A549 (cell line): ENCODE measurements around the gene FBXO31. TPM values are rescaled to one million over a fixed set of nuclear protein-coding genes. Genes with fewer than 3 reads are reported as not detected.

Source experiments
- ATAC-seq, 2 experiments: fragments of 200-7000 bp in 1 of 2; fragments of >200 bp in 1 of 2; cut with Nextera tagmentation in 1 of 2; cut with Tn5 transposase in 1 of 2; 3 replicates each; pipeline versions ENCODE4 v1.8.0 to v1.9.1; 2018 to 2020; ENCODE audit warnings: mild to moderate bottlenecking in 1 of 2, moderate library complexity in 1 of 2
- CTCF ChIA-PET: fragments of 300-600 bp; sonication (Branson Sonifier 250); formaldehyde crosslinking; extraction: SDS; loops from one replicate; lab custom pipeline; 2021; ENCODE audit warnings: antibody characterized with exemption, inconsistent platforms; lab: Yijun Ruan, JAX
- POLR2A ChIA-PET: fragments of 350-600 bp; formaldehyde crosslinking; extraction: SDS; loops from one replicate; lab custom pipeline; 2021; ENCODE audit warnings: antibody characterized with exemption, inconsistent platforms; lab: Yijun Ruan, JAX
- DNase-seq, 2 experiments: peaks; one replicate each; pipeline versions ENCODE4 v3.0.0 to v3.0.0-alpha.2; 2011 to 2016; ENCODE audit warnings: low read depth in 1 of 2, low spot score in 1 of 2
- FAIRE-seq: peaks from 2 replicates; lab custom pipeline; 2011; peaks lifted over from hg19 to GRCh38; lab: Jason Lieb, UNC
- H3K27ac ChIP-seq, 2 experiments: fragments of >200 bp; sonication (Bioruptor Twin); formaldehyde crosslinking; 3 replicates each; pipeline ENCODE4 v1.5.1; 2016 to 2017
- H3K4me1 ChIP-seq: fragments of >200 bp; sonication (Bioruptor Twin); formaldehyde crosslinking; 3 replicates; pipeline ENCODE4 v1.6.1; 2016
- H3K4me2 ChIP-seq: fragments of >200 bp; sonication (Bioruptor Twin); formaldehyde crosslinking; 3 replicates; pipeline ENCODE4 v1.6.1; 2016
- H3K4me3 ChIP-seq: fragments of >200 bp; sonication (Bioruptor Twin); formaldehyde crosslinking; 3 replicates; pipeline ENCODE4 v1.5.1; 2016
- H3K9me3 ChIP-seq: fragments of >200 bp; sonication (Bioruptor Twin); formaldehyde crosslinking; 3 replicates; pipeline ENCODE4 v1.6.1; 2016
- CBX2 ChIP-seq: fragments of 200-600 bp; sonication (generic); IDR thresholded peaks from 2 replicates; pipeline ENCODE4 v1.6.1; 2016; ENCODE audit warnings: low read depth, mild to moderate bottlenecking, borderline replicate concordance
- CBX8 ChIP-seq: fragments of 200-600 bp; sonication (generic); IDR thresholded peaks from 2 replicates; pipeline ENCODE4 v1.6.1; 2016
- CHD2 ChIP-seq: fragments of 150-350 bp; IDR thresholded peaks from 2 replicates; pipeline ENCODE4 v1.6.1; 2014; ENCODE audit warnings: low read length; ENCODE audit not compliant: partially characterized antibody
- EP300 ChIP-seq, 2 experiments: fragments of >200 bp; sonication (Bioruptor Twin); formaldehyde crosslinking; IDR thresholded peaks; 2 replicates in 1 of 2; 3 replicates in 1 of 2; pipeline ENCODE4 v1.6.1; 2016 to 2017
- HDAC2 ChIP-seq: fragments of 200-600 bp; sonication (generic); IDR thresholded peaks from 2 replicates; pipeline ENCODE4 v1.6.1; 2016
- HOXA7 ChIP-seq: fragments of 250-450 bp; sonication (Bioruptor Pico); IDR thresholded peaks from 2 replicates; pipeline ENCODE4 v1.5.0; 2020; ENCODE audit warnings: mild to moderate bottlenecking, moderate library complexity
- JUNB ChIP-seq: fragments of >200 bp; sonication (Bioruptor Twin); formaldehyde crosslinking; IDR thresholded peaks from 2 replicates; pipeline ENCODE4 v1.6.1; 2016
- MYC ChIP-seq: IDR thresholded peaks from 2 replicates; pipeline ENCODE4 v1.6.1; 2012; ENCODE audit warnings: mild to moderate bottlenecking, inconsistent platforms, low read length, improper control_type of control experiment, borderline replicate concordance
- PBX3 ChIP-seq: IDR thresholded peaks from 2 replicates; pipeline ENCODE4 v1.6.1; 2012
- RARB ChIP-seq: fragments of 250-450 bp; sonication (Bioruptor Pico); IDR thresholded peaks from 2 replicates; pipeline ENCODE4 v1.8.0; 2021; ENCODE audit warnings: mild to moderate bottlenecking, moderate library complexity
- REST ChIP-seq: fragments of 200-600 bp; sonication (generic); IDR thresholded peaks from 2 replicates; pipeline ENCODE4 v1.6.1; 2016; ENCODE audit warnings: antibody characterized with exemption, mild to moderate bottlenecking, moderate library complexity
- RNF2 ChIP-seq: fragments of 200-600 bp; sonication (generic); IDR thresholded peaks from 2 replicates; pipeline ENCODE4 v1.6.1; 2016; ENCODE audit warnings: low read depth, mild to moderate bottlenecking, antibody characterized with exemption, moderate library complexity, borderline replicate concordance
- SMC3 ChIP-seq: fragments of >200 bp; sonication (Bioruptor Twin); formaldehyde crosslinking; IDR thresholded peaks from 3 replicates; pipeline ENCODE4 v1.6.1; 2018; ENCODE audit warnings: inconsistent platforms
- USF2 ChIP-seq: fragments of 450-650 bp; IDR thresholded peaks from 2 replicates; pipeline ENCODE4 v1.6.1; 2014; ENCODE audit warnings: antibody characterized with exemption
- ZSCAN20 ChIP-seq: fragments of 250-450 bp; sonication (Bioruptor Pico); IDR thresholded peaks from 2 replicates; pipeline ENCODE4 v1.8.0; 2022; ENCODE audit warnings: mild to moderate bottlenecking, moderate library complexity
- WGBS: methylation state at CpG from one replicate; pipeline ENCODE4 v1.1.6; 2017; ENCODE audit errors: missing lambda C conversion rate; 5-methylcytosine and 5-hydroxymethylcytosine counted together
- polyA plus RNA-seq, 4 experiments: library from polyadenylated mRNA; depleted of rRNA in 3 of 4; stranded (reverse); fragments of >200 nt; fragmentation: RNase III in 1 of 4; extraction: RNeasy Plus Mini Kit Qiagen cat#74134 plus additional on column Dnase treatment in 1 of 4; gene quantifications; 2 replicates in 3 of 4; 3 replicates in 1 of 4; pipeline ENCODE4 v1.2.3, GENCODE V29; 2011 to 2017
- TF ChIP-seq, protein P1 (sequence below): fragments of >200 bp; sonication (Bioruptor Twin); formaldehyde crosslinking; IDR thresholded peaks from 3 replicates; pipeline ENCODE4 v1.6.1; 2016
- TF ChIP-seq, protein P2 (sequence below): IDR thresholded peaks from 2 replicates; pipeline ENCODE4 v1.6.1; 2012

FBXO31 gene
- polyA plus RNA-seq, 2 of the 4 experiments (the other 2 are of a cell fraction) = 10.5 to 11.1 TPM

GRCh38 chr16:87333581-87334331, 49.8 kb downstream of the FBXO31 start:
- Histone ChIP-seq H3K4me3 (no peak overlapping the region), H3K27ac (no peak overlapping the region), H3K4me1 (no peaks in the 10 kb centered on the region), H3K9me3 (no peaks in the 10 kb centered on the region), H3K4me2 (no peak overlapping the region)
- DNase-seq (no peak), ATAC-seq (no peak; a peak in 1 of 6 replicates), FAIRE-seq (no peak)
- TF ChIP-seq HOXA7 (CRISPR knock-in tag) = no peak
- TF ChIP-seq EP300 (IDR thresholded peaks at IDR 0.05) = no peak
- TF ChIP-seq, protein P1, sequence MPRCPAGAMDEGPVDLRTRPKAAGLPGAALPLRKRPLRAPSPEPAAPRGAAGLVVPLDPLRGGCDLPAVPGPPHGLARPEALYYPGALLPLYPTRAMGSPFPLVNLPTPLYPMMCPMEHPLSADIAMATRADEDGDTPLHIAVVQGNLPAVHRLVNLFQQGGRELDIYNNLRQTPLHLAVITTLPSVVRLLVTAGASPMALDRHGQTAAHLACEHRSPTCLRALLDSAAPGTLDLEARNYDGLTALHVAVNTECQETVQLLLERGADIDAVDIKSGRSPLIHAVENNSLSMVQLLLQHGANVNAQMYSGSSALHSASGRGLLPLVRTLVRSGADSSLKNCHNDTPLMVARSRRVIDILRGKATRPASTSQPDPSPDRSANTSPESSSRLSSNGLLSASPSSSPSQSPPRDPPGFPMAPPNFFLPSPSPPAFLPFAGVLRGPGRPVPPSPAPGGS = no peak
- no peak for TF ChIP-seq RARB
- TF ChIP-seq RNF2 = no peak
- TF ChIP-seq SMC3 = no peak
- TF ChIP-seq REST = no peak
- no peak for TF ChIP-seq CBX2
- WGBS = 94% methylated on average over 35 of the region's 41 CpGs
- ChIA-PET POLR2A (interaction anchor here (1.6 kb wide), 1 partner anchor 17 kb away, joined by 4 read pairs; the partner anchor contains the start of gene C16orf95), CTCF (interaction anchor here (1.2 to 4.2 kb wide), 4 partner anchors 9 to 303 kb away, joined by 3 to 23 read pairs (median 10); partner anchors contain the start of gene C16orf95)

- ChIA-PET POLR2A (interaction anchor here (1.6 kb wide), 1 partner anchor 16 kb away, joined by 4 read pairs; the partner anchor contains the start of gene C16orf95), CTCF (interaction anchor here (0.7 to 4.2 kb wide), 5 partner anchors 9 to 815 kb away, joined by 3 to 23 read pairs (median 3); partner anchors contain the start of gene C16orf95)
- no peak overlapping the region for H3K4me3 ChIP-seq
- no peak for ATAC-seq
- H3K4me1 ChIP-seq = no peaks in the 10 kb centered on the region
- no peak overlapping the region for H3K4me2 ChIP-seq
- no peak for DNase-seq
- no peak overlapping the region for H3K27ac ChIP-seq
- no peak for TF ChIP-seq CBX2
- no peak for TF ChIP-seq CHD2
- no peak for TF ChIP-seq JUNB
- no peak for TF ChIP-seq USF2
- no peak for TF ChIP-seq MYC
- TF ChIP-seq, protein P2, sequence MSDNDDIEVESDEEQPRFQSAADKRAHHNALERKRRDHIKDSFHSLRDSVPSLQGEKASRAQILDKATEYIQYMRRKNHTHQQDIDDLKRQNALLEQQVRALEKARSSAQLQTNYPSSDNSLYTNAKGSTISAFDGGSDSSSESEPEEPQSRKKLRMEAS = no peak
- no peak for TF ChIP-seq RARB
- TF ChIP-seq PBX3 = no peak
- no peak for TF ChIP-seq CBX8
- TF ChIP-seq HDAC2 = no peak
- TF ChIP-seq ZSCAN20 (CRISPR knock-in tag) = no peak
- WGBS = 96% methylated on average over 12 of the region's 15 CpGs
- FAIRE-seq = no peak
- H3K9me3 ChIP-seq = no peaks in the 10 kb centered on the region
These were observed 50.5 kb downstream of the FBXO31 start for GRCh38 chr16:87333101-87333500.
